PC-3 (cell line): ENCODE data around the gene CLDN16.

ENCODE experiments used
- EZH2 ChIP-seq: fragments of 300-600 bp; sonication (generic); IDR thresholded peaks from one replicate; pipeline ENCODE4 v1.6.1; 2017; ENCODE audit warnings: antibody characterized with exemption, mild to moderate bottlenecking, low read length; ENCODE audit not compliant: unreplicated experiment
- EZH2phosphoT487 ChIP-seq: fragments of 300-600 bp; sonication (generic); IDR thresholded peaks from 2 replicates; pipeline ENCODE4 v1.6.1; 2018; ENCODE audit warnings: mild to moderate bottlenecking, antibody characterized with exemption, low read length, borderline replicate concordance
- TF ChIP-seq, protein P1 (sequence below): fragments of 300-600 bp; sonication (generic); conservative IDR thresholded peaks from 2 replicates; pipeline ENCODE4 v1.5.1; 2017; ENCODE audit warnings: antibody characterized with exemption, low read depth, mild to moderate bottlenecking, low read length

DNA sequence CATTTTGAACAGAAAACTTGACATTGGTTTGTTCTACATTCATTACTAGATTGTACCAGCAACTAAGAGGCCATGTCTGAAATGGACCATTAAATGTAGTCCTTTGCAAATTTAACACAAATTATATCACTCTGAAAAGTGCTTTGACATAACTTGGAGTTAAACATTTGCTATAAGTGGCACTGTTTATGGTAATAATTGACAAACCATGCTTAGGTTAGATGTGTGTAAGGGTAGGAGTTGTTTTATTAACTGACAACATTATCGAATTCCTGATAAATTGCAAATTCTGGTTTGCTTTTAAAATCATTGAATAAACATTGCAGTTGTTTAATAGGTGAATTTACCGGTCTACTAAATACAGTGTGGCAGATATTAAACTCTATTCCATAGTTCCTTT is 67.9 kb downstream of the CLDN16 start:
- TF ChIP-seq EZH2 (no peak), EZH2phosphoT487 (no peak)
- TF ChIP-seq, protein P1, sequence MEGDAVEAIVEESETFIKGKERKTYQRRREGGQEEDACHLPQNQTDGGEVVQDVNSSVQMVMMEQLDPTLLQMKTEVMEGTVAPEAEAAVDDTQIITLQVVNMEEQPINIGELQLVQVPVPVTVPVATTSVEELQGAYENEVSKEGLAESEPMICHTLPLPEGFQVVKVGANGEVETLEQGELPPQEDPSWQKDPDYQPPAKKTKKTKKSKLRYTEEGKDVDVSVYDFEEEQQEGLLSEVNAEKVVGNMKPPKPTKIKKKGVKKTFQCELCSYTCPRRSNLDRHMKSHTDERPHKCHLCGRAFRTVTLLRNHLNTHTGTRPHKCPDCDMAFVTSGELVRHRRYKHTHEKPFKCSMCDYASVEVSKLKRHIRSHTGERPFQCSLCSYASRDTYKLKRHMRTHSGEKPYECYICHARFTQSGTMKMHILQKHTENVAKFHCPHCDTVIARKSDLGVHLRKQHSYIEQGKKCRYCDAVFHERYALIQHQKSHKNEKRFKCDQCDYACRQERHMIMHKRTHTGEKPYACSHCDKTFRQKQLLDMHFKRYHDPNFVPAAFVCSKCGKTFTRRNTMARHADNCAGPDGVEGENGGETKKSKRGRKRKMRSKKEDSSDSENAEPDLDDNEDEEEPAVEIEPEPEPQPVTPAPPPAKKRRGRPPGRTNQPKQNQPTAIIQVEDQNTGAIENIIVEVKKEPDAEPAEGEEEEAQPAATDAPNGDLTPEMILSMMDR, result no peak
